WTC11 (cell line): ENCODE data around the gene PCGF5. TPM values are rescaled to one million over a fixed set of nuclear protein-coding genes. Genes with fewer than 3 reads are reported as not detected.
"Not testable (repeated sequence)": the region's sequence is repeated elsewhere in the genome, so short reads cannot be mapped to it uniquely, and the experiment has no call there.

Experiments used
- ATAC-seq: fragments of 200-7000 bp; cut with Tn5 transposase; 2 replicates; pipeline ENCODE4 v1.10.0; 2021; ENCODE audit warnings: mild to moderate bottlenecking, moderate library complexity
- CTCF ChIA-PET: fragments of 300-600 bp; sonication (Branson Sonifier 250); formaldehyde crosslinking; loops from one replicate; lab custom pipeline; 2021; ENCODE audit warnings: antibody characterized with exemption; lab: Charles Lee
- POLR2A ChIA-PET: fragments of 350-600 bp; sonication (Branson Sonifier 250); formaldehyde crosslinking; loops from one replicate; lab custom pipeline; 2021; ENCODE audit warnings: antibody characterized with exemption; lab: Charles Lee
- DNase-seq: peaks from one replicate; pipeline ENCODE4 v3.0.0; 2021; ENCODE audit warnings: low spot score
- H3K27ac Mint-ChIP-seq: 2 replicates; pipeline ENCODE4 v1.8.0; 2021; ENCODE audit warnings: mixed read lengths
- H3K27me3 Mint-ChIP-seq: 2 replicates; pipeline ENCODE4 v1.8.0; 2021; ENCODE audit warnings: low read depth, mild to moderate bottlenecking, moderate library complexity, mixed read lengths
- H3K36me3 Mint-ChIP-seq: 2 replicates; pipeline ENCODE4 v1.8.0; 2021; ENCODE audit warnings: mixed read lengths
- H3K4me1 Mint-ChIP-seq: 2 replicates; pipeline ENCODE4 v1.8.0; 2022; ENCODE audit warnings: mixed read lengths
- H3K4me3 Mint-ChIP-seq: 2 replicates; pipeline ENCODE4 v1.8.0; 2021; ENCODE audit warnings: mild to moderate bottlenecking, moderate library complexity, mixed read lengths
- H3K9me3 Mint-ChIP-seq: 2 replicates; pipeline ENCODE4 v1.8.0; 2021; ENCODE audit warnings: mixed read lengths
- ESRRA ChIP-seq: sonication (generic); formaldehyde crosslinking; IDR thresholded peaks from 2 replicates; pipeline ENCODE4 v1.8.1; 2022; ENCODE audit warnings: mild to moderate bottlenecking, missing genetic modification reagents, borderline replicate concordance
- FOXJ3 ChIP-seq: sonication (generic); formaldehyde crosslinking; IDR thresholded peaks from 2 replicates; pipeline ENCODE4 v1.9.0; 2021; ENCODE audit warnings: missing genetic modification reagents, mild to moderate bottlenecking, borderline replicate concordance
- GTF2I ChIP-seq: fragments of 250-450 bp; sonication (Bioruptor Pico); conservative IDR thresholded peaks from 2 replicates; pipeline ENCODE4 v1.4.0; 2021; ENCODE audit warnings: mild to moderate bottlenecking
- NFYB ChIP-seq: sonication (generic); formaldehyde crosslinking; conservative IDR thresholded peaks from 2 replicates; pipeline ENCODE4 v1.8.0; 2022; ENCODE audit warnings: low read depth, missing genetic modification reagents
- PRRX2 ChIP-seq: fragments of 250-450 bp; sonication (Bioruptor Pico); IDR thresholded peaks from 2 replicates; pipeline ENCODE4 v1.8.0; 2021; ENCODE audit warnings: mild to moderate bottlenecking
- ZBTB21 ChIP-seq: sonication (generic); formaldehyde crosslinking; IDR thresholded peaks from 2 replicates; pipeline ENCODE4 v1.8.1; 2023; ENCODE audit warnings: mild to moderate bottlenecking, missing genetic modification reagents, borderline replicate concordance
- ZNF416 ChIP-seq: fragments of 250-450 bp; sonication (Bioruptor Pico); IDR thresholded peaks from 2 replicates; pipeline ENCODE4 v1.9.0; 2021; ENCODE audit warnings: mild to moderate bottlenecking, inconsistent platforms
- ZNF423 ChIP-seq: fragments of 250-450 bp; sonication (Bioruptor Pico); IDR thresholded peaks from 2 replicates; pipeline ENCODE4 v2.1.2; 2022; ENCODE audit warnings: mild to moderate bottlenecking, moderate library complexity
- total RNA-seq: library from RNA; stranded (reverse); gene quantifications from 3 replicates; pipeline ENCODE4 v1.2.3, GENCODE V29; 2021
- TF ChIP-seq, protein P1 (sequence below): sonication (generic); formaldehyde crosslinking; IDR thresholded peaks from 2 replicates; pipeline ENCODE4 v1.8.0; 2022; ENCODE audit warnings: mild to moderate bottlenecking, missing genetic modification reagents
- TF ChIP-seq, protein P2 (sequence below): sonication (generic); formaldehyde crosslinking; IDR thresholded peaks from 2 replicates; pipeline ENCODE4 v1.8.1; 2022; ENCODE audit warnings: low read depth, missing genetic modification reagents, borderline replicate concordance
- TF ChIP-seq, protein P3 (sequence below): sonication (generic); formaldehyde crosslinking; IDR thresholded peaks from 2 replicates; pipeline ENCODE4 v1.8.1; 2023; ENCODE audit warnings: mild to moderate bottlenecking, missing genetic modification reagents
- TF ChIP-seq, protein P4 (sequence below): sonication (generic); formaldehyde crosslinking; IDR thresholded peaks from 2 replicates; pipeline ENCODE4 v1.8.0; 2022; ENCODE audit warnings: mild to moderate bottlenecking, missing genetic modification reagents
- TF ChIP-seq, protein P5 (sequence below): fragments of 250-450 bp; sonication (Bioruptor Pico); IDR thresholded peaks from 2 replicates; pipeline ENCODE4 v1.9.0; 2021; ENCODE audit warnings: mild to moderate bottlenecking

Gene PCGF5
- total RNA-seq, 1 experiment from 2014 or later = 5.2 TPM

DNA sequence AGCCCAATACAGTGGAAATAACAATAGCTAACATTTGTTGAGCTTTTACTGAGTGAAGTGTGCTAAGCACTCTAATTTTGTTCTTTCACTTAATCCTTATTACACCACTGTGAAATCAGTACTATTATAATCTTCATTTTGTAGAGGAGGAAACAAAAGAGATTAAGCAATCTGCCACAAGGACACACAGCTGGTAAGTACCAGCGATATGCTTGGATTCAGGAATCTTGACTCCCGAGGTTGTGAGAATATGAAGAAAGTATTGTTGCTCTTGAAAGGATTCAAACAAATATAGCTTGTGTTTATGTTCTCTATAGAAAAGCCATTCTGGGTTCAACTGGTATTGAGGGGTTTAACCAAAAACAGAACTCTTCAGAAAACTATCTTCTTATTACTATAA, 96.0 kb downstream of the PCGF5 start:
- no peak for ATAC-seq
- no peaks in the 10 kb centered on the region for H3K36me3 Mint-ChIP-seq
- H3K4me1 Mint-ChIP-seq = no peaks in the 10 kb centered on the region
- no peaks in the 10 kb centered on the region for H3K9me3 Mint-ChIP-seq
- H3K4me3 Mint-ChIP-seq = no peak overlapping the region
- CTCF ChIA-PET = interaction anchor here (3.8 kb wide), 1 partner anchor 18 kb away, joined by 22 read pairs; no protein-coding TSS in a partner anchor
- POLR2A ChIA-PET = no interaction called here
- H3K27ac Mint-ChIP-seq = no peak overlapping the region
- H3K27me3 Mint-ChIP-seq = no peaks in the 10 kb centered on the region
- no peak for TF ChIP-seq ESRRA
- TF ChIP-seq, protein P1, sequence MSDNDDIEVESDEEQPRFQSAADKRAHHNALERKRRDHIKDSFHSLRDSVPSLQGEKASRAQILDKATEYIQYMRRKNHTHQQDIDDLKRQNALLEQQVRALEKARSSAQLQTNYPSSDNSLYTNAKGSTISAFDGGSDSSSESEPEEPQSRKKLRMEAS (CRISPR knock-in tag) = no peak
- DNase-seq = no peak

DNA sequence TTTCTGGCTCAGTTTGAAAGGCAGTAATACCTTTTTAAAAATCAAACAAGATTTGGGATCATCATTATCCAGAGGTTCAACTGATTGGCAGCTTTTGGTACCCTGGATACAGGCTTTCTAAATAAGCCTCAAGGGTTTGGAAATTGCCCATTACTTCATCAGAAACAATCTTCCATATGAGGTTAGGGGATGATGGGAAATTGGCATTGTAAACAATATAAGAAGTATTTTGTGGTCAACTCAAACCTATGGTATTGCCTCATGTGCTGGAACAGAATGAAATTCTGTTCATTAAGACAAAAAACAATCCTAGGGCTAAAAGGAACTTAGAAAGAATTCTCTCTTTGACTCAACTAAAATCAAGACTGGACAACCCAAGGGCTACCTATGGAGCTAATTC, 97.1 kb downstream of the PCGF5 start:
- POLR2A ChIA-PET = no interaction called here
- H3K9me3 Mint-ChIP-seq = no peaks in the 10 kb centered on the region
- H3K27ac Mint-ChIP-seq = no peak overlapping the region
- ATAC-seq (no peak), DNase-seq (no peak)
- no peak for TF ChIP-seq GTF2I (CRISPR knock-in tag)
- no peaks in the 10 kb centered on the region for H3K4me1 Mint-ChIP-seq
- no peak overlapping the region for H3K4me3 Mint-ChIP-seq
- CTCF ChIA-PET = interaction anchor here (3.8 kb wide), 1 partner anchor 19 kb away, joined by 22 read pairs; no protein-coding TSS in a partner anchor
- no peaks in the 10 kb centered on the region for H3K27me3 Mint-ChIP-seq
- H3K36me3 Mint-ChIP-seq = no peaks in the 10 kb centered on the region

DNA sequence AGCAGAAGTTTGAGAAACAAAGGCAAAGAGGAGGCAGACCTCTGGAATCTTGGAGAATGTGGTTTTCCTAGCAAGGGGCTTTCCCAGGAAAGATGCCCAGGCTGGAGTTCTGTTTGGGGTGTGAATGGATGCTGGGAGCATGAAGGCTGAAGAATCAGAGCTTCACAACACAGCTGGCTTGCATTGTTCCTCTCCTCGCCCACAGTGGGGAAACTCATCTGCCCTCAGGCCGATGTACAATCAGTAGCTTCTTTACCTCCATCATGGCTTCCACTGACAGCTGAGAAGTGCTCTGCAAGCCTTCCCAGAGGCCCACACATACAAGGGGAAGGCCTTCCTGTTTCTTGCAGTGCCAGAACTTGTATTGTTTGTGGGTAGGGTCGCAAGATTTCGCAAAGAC, 98.9 kb downstream of the PCGF5 start:
- ChIA-PET POLR2A (no interaction called here), CTCF (no interaction called here)
- no peak overlapping the region for H3K4me3 Mint-ChIP-seq
- DNase-seq (no peak), ATAC-seq (no peak)
- H3K36me3 Mint-ChIP-seq = peaks cover under 1% of the 10 kb centered on the region
- H3K27me3 Mint-ChIP-seq = no peaks in the 10 kb centered on the region
- no peaks in the 10 kb centered on the region for H3K4me1 Mint-ChIP-seq
- no peak overlapping the region for H3K27ac Mint-ChIP-seq
- H3K9me3 Mint-ChIP-seq = peaks cover 3% of the 10 kb centered on the region; the same call in 1 of the 2 replicates
- no peak for TF ChIP-seq ZBTB21

DNA sequence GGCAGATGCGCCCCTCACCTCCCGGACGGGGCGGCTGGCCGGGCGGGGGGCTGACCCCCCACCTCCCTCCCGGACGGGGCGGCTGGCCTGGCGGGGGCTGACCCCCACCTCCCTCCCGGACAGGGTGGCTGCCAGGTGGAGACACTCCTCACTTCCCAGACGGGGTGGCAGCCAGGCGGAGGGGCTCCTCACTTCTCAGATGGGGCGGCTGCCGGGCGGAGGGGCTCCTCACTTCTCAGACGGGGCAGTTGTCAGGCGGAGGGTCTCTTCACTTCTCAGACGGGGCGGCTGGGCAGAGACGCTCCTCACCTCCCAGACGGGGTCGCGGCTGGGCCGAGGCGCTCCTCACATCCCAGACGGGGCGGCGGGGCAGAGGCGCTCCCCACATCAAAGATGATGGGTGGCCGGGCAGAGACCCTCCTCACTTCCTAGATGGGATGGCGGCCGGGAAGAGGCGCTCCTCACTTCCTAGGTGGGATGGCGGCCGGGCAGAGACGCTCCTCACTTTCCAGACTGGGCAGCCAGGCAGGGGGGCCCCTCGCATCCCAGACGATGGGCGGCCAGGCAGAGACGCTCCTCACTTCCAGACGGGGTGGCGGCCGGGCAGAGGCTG, 102.9 kb downstream of the PCGF5 start:
- Mint-ChIP-seq H3K36me3 (peaks cover 13% of the 10 kb centered on the region), H3K9me3 (peaks cover 22% of the 10 kb centered on the region)
- H3K27me3 Mint-ChIP-seq, H3K4me3 Mint-ChIP-seq, ATAC-seq, POLR2A ChIA-PET, H3K4me1 Mint-ChIP-seq, DNase-seq, H3K27ac Mint-ChIP-seq, CTCF ChIA-PET: not testable (repeated sequence)

DNA sequence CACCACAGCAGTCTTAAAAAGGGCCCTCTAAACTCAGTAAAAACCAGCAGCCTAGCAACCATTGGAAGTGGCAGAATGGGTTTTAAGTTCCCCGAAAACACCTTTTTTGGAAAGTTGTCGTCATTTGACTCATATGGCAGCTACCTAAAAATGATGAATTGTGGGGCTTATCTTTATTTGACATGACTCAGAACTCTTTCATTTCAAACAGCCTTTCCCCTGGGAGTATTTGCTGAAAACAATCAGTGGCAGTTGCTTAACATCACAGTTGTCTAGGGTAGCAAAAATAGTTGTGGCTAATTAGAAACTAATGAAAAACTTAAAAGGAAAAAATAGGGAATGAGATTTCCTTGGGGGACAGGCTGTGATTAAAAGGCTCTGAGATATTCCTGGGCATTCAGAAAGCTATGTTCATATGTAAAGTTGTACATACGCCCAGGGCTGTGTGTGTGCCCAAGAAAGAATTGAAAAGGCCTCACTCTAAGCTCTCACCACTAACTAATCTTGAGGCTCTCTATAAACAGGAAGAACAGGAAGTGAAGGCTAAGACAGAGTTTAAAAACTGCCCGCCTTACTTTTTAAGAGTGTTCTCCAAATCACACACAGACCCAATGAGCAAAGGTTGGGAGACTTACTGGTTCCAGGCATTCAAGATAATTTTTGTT, 108.0 kb downstream of the PCGF5 start:
- Mint-ChIP-seq H3K27me3 (peaks cover 5% of the 10 kb centered on the region; the same call in 1 of the 2 replicates), H3K4me1 (no peaks in the 10 kb centered on the region), H3K27ac (no peak overlapping the region), H3K9me3 (peaks cover 44% of the 10 kb centered on the region), H3K4me3 (no peak overlapping the region), H3K36me3 (peaks cover 24% of the 10 kb centered on the region)
- ATAC-seq = no peak
- ChIA-PET POLR2A (no interaction called here), CTCF (no interaction called here)
- no peak for DNase-seq
- TF ChIP-seq, protein P2, sequence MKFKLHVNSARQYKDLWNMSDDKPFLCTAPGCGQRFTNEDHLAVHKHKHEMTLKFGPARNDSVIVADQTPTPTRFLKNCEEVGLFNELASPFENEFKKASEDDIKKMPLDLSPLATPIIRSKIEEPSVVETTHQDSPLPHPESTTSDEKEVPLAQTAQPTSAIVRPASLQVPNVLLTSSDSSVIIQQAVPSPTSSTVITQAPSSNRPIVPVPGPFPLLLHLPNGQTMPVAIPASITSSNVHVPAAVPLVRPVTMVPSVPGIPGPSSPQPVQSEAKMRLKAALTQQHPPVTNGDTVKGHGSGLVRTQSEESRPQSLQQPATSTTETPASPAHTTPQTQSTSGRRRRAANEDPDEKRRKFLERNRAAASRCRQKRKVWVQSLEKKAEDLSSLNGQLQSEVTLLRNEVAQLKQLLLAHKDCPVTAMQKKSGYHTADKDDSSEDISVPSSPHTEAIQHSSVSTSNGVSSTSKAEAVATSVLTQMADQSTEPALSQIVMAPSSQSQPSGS (CRISPR knock-in tag) = no peak
- TF ChIP-seq, protein P3, sequence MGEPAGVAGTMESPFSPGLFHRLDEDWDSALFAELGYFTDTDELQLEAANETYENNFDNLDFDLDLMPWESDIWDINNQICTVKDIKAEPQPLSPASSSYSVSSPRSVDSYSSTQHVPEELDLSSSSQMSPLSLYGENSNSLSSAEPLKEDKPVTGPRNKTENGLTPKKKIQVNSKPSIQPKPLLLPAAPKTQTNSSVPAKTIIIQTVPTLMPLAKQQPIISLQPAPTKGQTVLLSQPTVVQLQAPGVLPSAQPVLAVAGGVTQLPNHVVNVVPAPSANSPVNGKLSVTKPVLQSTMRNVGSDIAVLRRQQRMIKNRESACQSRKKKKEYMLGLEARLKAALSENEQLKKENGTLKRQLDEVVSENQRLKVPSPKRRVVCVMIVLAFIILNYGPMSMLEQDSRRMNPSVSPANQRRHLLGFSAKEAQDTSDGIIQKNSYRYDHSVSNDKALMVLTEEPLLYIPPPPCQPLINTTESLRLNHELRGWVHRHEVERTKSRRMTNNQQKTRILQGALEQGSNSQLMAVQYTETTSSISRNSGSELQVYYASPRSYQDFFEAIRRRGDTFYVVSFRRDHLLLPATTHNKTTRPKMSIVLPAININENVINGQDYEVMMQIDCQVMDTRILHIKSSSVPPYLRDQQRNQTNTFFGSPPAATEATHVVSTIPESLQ (CRISPR knock-in tag) = no peak
- no peak for TF ChIP-seq FOXJ3
- TF ChIP-seq, protein P4, sequence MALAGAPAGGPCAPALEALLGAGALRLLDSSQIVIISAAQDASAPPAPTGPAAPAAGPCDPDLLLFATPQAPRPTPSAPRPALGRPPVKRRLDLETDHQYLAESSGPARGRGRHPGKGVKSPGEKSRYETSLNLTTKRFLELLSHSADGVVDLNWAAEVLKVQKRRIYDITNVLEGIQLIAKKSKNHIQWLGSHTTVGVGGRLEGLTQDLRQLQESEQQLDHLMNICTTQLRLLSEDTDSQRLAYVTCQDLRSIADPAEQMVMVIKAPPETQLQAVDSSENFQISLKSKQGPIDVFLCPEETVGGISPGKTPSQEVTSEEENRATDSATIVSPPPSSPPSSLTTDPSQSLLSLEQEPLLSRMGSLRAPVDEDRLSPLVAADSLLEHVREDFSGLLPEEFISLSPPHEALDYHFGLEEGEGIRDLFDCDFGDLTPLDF (CRISPR knock-in tag) = no peak
- no peak for TF ChIP-seq PRRX2 (CRISPR knock-in tag)
- no peak for TF ChIP-seq NFYB (CRISPR knock-in tag)
- no peak for TF ChIP-seq ZNF423 (CRISPR knock-in tag)
- TF ChIP-seq, protein P5, sequence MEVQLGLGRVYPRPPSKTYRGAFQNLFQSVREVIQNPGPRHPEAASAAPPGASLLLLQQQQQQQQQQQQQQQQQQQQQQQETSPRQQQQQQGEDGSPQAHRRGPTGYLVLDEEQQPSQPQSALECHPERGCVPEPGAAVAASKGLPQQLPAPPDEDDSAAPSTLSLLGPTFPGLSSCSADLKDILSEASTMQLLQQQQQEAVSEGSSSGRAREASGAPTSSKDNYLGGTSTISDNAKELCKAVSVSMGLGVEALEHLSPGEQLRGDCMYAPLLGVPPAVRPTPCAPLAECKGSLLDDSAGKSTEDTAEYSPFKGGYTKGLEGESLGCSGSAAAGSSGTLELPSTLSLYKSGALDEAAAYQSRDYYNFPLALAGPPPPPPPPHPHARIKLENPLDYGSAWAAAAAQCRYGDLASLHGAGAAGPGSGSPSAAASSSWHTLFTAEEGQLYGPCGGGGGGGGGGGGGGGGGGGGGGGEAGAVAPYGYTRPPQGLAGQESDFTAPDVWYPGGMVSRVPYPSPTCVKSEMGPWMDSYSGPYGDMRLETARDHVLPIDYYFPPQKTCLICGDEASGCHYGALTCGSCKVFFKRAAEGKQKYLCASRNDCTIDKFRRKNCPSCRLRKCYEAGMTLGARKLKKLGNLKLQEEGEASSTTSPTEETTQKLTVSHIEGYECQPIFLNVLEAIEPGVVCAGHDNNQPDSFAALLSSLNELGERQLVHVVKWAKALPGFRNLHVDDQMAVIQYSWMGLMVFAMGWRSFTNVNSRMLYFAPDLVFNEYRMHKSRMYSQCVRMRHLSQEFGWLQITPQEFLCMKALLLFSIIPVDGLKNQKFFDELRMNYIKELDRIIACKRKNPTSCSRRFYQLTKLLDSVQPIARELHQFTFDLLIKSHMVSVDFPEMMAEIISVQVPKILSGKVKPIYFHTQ = no peak
- no peak for TF ChIP-seq ZNF416
